Stomach (tissue), 9 donors: Measurements from ENCODE around the gene OS9. TPM values are rescaled to one million over a fixed set of nuclear protein-coding genes. Genes with fewer than 3 reads are reported as not detected.

ENCODE experiments used
- DNase-seq, 2 donors: peaks; one replicate each; pipeline versions ENCODE4 v3.0.0 to v3.0.0-alpha.2; 2013 to 2019
- H3K27ac ChIP-seq, 5 donors: fragments of 200-600 bp in 4 of 5; sonication (generic) in 4 of 5; one replicate each; pipeline ENCODE4 v1.5.1; 2013 to 2019; ENCODE audit warnings: mild to moderate bottlenecking in 1 of 5, moderate library complexity in 1 of 5
- H3K27me3 ChIP-seq, 3 donors: fragments of 200-600 bp; sonication (generic); one replicate each; pipeline ENCODE4 v1.5.1; 2017 to 2019; ENCODE audit warnings: mixed run types in 1 of 3
- H3K36me3 ChIP-seq, 4 donors: fragments of 200-600 bp; sonication (generic); 1 replicate in 3 of 4; 2 replicates in 1 of 4; pipeline ENCODE4 v1.5.1; 2016 to 2019
- H3K4me1 ChIP-seq, 4 donors: fragments of 200-600 bp; sonication (generic); one replicate each; pipeline ENCODE4 v1.5.1; 2016 to 2019
- H3K4me3 ChIP-seq, 4 donors: fragments of 200-600 bp; sonication (generic) in 3 of 4; one replicate each; pipeline ENCODE4 v1.5.1; 2016 to 2019; ENCODE audit warnings: mild to moderate bottlenecking in 1 of 4
- H3K9me3 ChIP-seq, 4 donors: fragments of 200-600 bp; sonication (generic); one replicate each; pipeline ENCODE4 v1.5.1; 2016 to 2019
- CTCF ChIP-seq, 7 experiments: fragments of 450-650 bp in 4 of 7; fragments of 200-600 bp in 3 of 7; sonication (generic) in 3 of 7; IDR thresholded peaks; one replicate each; pipeline ENCODE4 v1.5.1; 2016 to 2019; ENCODE audit warnings: antibody characterized with exemption in 7 of 7, control low read depth in 2 of 7, mild to moderate bottlenecking in 1 of 7
- EP300 ChIP-seq: sonication (generic); formaldehyde crosslinking; IDR thresholded peaks from one replicate; pipeline ENCODE4 v1.6.1; 2017; ENCODE audit warnings: antibody characterized with exemption
- POLR2A ChIP-seq, 4 donors: fragments of 450-650 bp; IDR thresholded peaks; one replicate each; pipeline ENCODE4 v1.6.1; 2016; ENCODE audit warnings: antibody characterized with exemption in 4 of 4, control low read depth in 2 of 4, mild to moderate bottlenecking in 1 of 4, moderate library complexity in 1 of 4
- POLR2AphosphoS5 ChIP-seq, 3 donors: sonication (generic); formaldehyde crosslinking; IDR thresholded peaks; one replicate each; pipeline ENCODE4 v1.6.1; 2016; ENCODE audit warnings: antibody characterized with exemption in 3 of 3
- WGBS, 5 donors: extraction: QIAGEN DNeasy Blood & Tissue Kit in 3 of 5; methylation state at CpG; one replicate each; pipeline versions ENCODE4 v1.1.5 to v1.1.7; 2013 to 2018; 5-methylcytosine and 5-hydroxymethylcytosine counted together
- intact Hi-C: fragments of 100-400 bp; cut with DNase I; formaldehyde crosslinking; loops from one replicate; pipeline ENCODE4 v1.15.1; 2023; ENCODE audit warnings: low total_unique reads
- polyA plus RNA-seq, 3 donors: library from polyadenylated mRNA; stranded (reverse); fragments of 200-250 nt; gene quantifications; one replicate each; pipeline ENCODE4 v1.2.3, GENCODE V29; 2013
- total RNA-seq, 5 donors: library from RNA; depleted of rRNA; stranded (reverse); fragments of >200 nt; gene quantifications; one replicate each; pipeline versions ENCODE4 v1.1.0 to v1.2.3, GENCODE V29; 2014 to 2016
- donor health status: healthy with polysubstance abuse.
- donor health status: Bipolar disorder and iron deficiency.
- donor health status: healthy.

Gene OS9
- total and polyA plus RNA-seq, 8 donors = 85.8 to 408 (median 169) TPM

GRCh38 chr12:57758552-57759359 lies 64.8 kb downstream of the OS9 start:
- 92 to 93% (median 93%) methylated on average over 21 to 25 of the region's 25 CpGs for WGBS, 5 donors
- Histone ChIP-seq H3K4me1 (peaks cover 11 to 25% (median 23%) of the 10 kb centered on the region in 4 donors), H3K27me3 (peaks cover 0 to 33% (median 0%) of the 10 kb centered on the region in 3 donors)

GRCh38 chr12:57759360-57759980 lies 65.5 kb downstream of the OS9 start:
- peaks cover 0 to 40% (median 6%) of the 10 kb centered on the region in 3 donors for H3K27me3 ChIP-seq
- 30 to 44% (median 33%) methylated on average over 3 of the region's 3 CpGs for WGBS, 5 donors
- H3K36me3 ChIP-seq = peaks cover 7 to 20% (median 19%) of the 10 kb centered on the region in 4 donors
- H3K4me3 ChIP-seq = no peak overlapping the region
- H3K9me3 ChIP-seq = no peaks in the 10 kb centered on the region
- intact Hi-C loops = no loop called here
- no peak overlapping the region for H3K27ac ChIP-seq
- TF ChIP-seq CTCF (IDR thresholded peaks at IDR 0.05) (peak in 3 of 7 experiments; percentile 11 to 42 (median 28)), POLR2A (IDR thresholded peaks at IDR 0.05) (no peak)
- H3K4me1 ChIP-seq = peaks cover 12 to 23% (median 21%) of the 10 kb centered on the region in 4 donors
- DNase-seq = peak in 1 of 2 donors; percentile 71

More at GRCh38 chr12:57758552-57759359, 64.8 kb downstream of the OS9 start:
- H3K27ac ChIP-seq = no peak overlapping the region
- H3K9me3 ChIP-seq = no peaks in the 10 kb centered on the region
- no peak for DNase-seq
- no peak for TF ChIP-seq CTCF (IDR thresholded peaks at IDR 0.05)
- TF ChIP-seq POLR2A (IDR thresholded peaks at IDR 0.05) = no peak
- TF ChIP-seq EP300 = no peak
- H3K4me3 ChIP-seq = no peak overlapping the region
- intact Hi-C loops = no loop called here
- peaks cover 7 to 20% (median 19%) of the 10 kb centered on the region in 4 donors for H3K36me3 ChIP-seq

- Histone ChIP-seq H3K4me1 (peaks cover 22 to 30% (median 27%) of the 10 kb centered on the region in 4 donors), H3K27me3 (peaks cover 7 to 50% (median 16%) of the 10 kb centered on the region in 3 donors), H3K27ac (no peak overlapping the region), H3K36me3 (peaks cover 7 to 20% (median 19%) of the 10 kb centered on the region in 4 donors), H3K9me3 (no peaks in the 10 kb centered on the region), H3K4me3 (no peak overlapping the region)
- no peak for DNase-seq
- TF ChIP-seq POLR2A (IDR thresholded peaks at IDR 0.05) (no peak), EP300 (no peak), POLR2AphosphoS5 (IDR thresholded peaks at IDR 0.05) (no peak), CTCF (IDR thresholded peaks at IDR 0.05) (no peak)
- 91 to 95% (median 94%) methylated on average over 3 of the region's 3 CpGs for WGBS, 5 donors
- intact Hi-C loops = no loop called here
These were observed 66.5 kb downstream of the OS9 start for GRCh38 chr12:57760347-57760982.

GRCh38 chr12:57761391-57761998 lies 67.6 kb downstream of the OS9 start:
- Histone ChIP-seq H3K27ac (no peak overlapping the region), H3K4me3 (no peak overlapping the region), H3K27me3 (peaks cover 10 to 60% (median 27%) of the 10 kb centered on the region in 3 donors), H3K36me3 (peaks cover 7 to 20% (median 19%) of the 10 kb centered on the region in 4 donors), H3K4me1 (peaks cover 24 to 32% (median 29%) of the 10 kb centered on the region in 4 donors), H3K9me3 (no peaks in the 10 kb centered on the region)
- TF ChIP-seq POLR2A (IDR thresholded peaks at IDR 0.05) (no peak), POLR2AphosphoS5 (IDR thresholded peaks at IDR 0.05) (no peak), CTCF (IDR thresholded peaks at IDR 0.05) (no peak), EP300 (no peak)
- intact Hi-C loops = no loop called here
- 86 to 96% (median 94%) methylated on average over 4 of the region's 4 CpGs for WGBS, 5 donors
- no peak for DNase-seq
